ENCODE measurements around the gene PERP. TPM values are rescaled to one million over a fixed set of nuclear protein-coding genes. Genes with fewer than 3 reads are reported as not detected.

The PERP gene
- total RNA-seq, 1 donor from 2014 or later = 7.0 TPM

GRCh38 chr6:138063726-138064125, 43.5 kb downstream of the PERP start:
- intact Hi-C loops (cut with micrococcal nuclease) = no loop called here

- intact Hi-C loops (cut with micrococcal nuclease) = no loop called here
Measured at GRCh38 chr6:138054982-138055381, 52.2 kb downstream of the PERP start.

- intact Hi-C loops (cut with micrococcal nuclease) = no loop called here
Measured at GRCh38 chr6:138052783-138053182, 54.4 kb downstream of the PERP start.

DNA sequence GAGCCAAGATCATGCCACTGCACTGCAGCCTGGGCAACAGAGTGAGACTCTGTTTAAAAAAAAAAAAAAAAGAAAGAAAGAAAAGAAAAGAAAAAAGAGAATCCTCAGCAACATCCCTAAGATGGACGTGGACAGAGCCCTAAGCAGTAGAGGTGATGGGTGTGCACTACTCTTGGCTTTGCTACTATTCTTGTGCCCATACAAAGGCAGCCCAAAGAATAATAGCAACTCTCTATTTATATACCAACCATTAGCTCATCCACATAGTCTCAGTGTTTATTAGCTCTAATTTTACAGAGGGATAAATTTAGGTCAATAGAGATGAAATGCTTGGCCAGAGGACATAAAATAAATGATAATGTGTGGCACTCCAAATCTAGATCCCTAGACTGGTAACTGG, 62.2 kb downstream of the PERP start:
- intact Hi-C loops (cut with micrococcal nuclease) = no loop called here

DNA sequence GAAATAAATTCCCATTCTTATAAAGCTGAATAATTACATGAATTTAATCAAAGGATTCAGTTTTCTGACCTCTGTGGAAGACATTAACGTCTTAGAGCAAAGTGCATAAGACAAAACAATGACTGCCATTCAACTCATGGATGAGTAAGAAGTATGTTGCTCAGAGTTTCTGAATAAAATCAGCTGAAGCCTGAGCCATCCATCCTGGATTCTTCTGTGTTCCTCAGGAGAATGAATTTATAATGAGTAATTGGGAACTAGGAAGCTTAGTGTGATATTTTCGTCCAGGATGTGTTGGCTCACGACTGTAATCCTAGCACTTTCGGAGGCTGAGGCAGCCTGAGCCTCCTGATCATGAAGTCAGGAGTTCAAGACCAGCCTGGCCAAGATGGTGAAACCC, 62.8 kb downstream of the PERP start:
- intact Hi-C loops (cut with micrococcal nuclease) = no loop called here

Other genes starting within 250 kb of the PERP start
- gene TNFAIP3, start 240.2 kb downstream of the PERP start, total RNA-seq = 180 and 184 TPM in 2 replicates
- 0.15 TPM in 2 replicates for gene ARFGEF3, start 54.5 kb upstream of the PERP start, total RNA-seq
- not detected in 2 replicates for gene PBOV1, start 111.1 kb upstream of the PERP start, total RNA-seq

Data from T-helper 1 cell treated with Interleukin-12 subunit alpha and Interleukin-12 subunit beta and Interleukin-4 antibody, amounts not matched to agents 30 ng/mL and 1 ng/mL, for 36 hours (primary cell).